CD14-positive monocyte (primary cell): ENCODE measurements around the gene GRID2. TPM values are rescaled to one million over a fixed set of nuclear protein-coding genes. Genes with fewer than 3 reads are reported as not detected.

Source experiments
- DNase-seq, 3 donors: peaks; one replicate each; pipeline ENCODE4 v3.0.0-alpha.2; 2011 to 2022
- H2AFZ ChIP-seq: 2 replicates; pipeline ENCODE4 v1.6.0; 2012; ENCODE audit warnings: mild to moderate bottlenecking, low read depth, low read length, inconsistent platforms; ENCODE audit not compliant: insufficient read depth, poor library complexity, severe bottlenecking
- H3K27ac ChIP-seq, 2 donors: 1 replicate in 1 of 2; 2 replicates in 1 of 2; pipeline ENCODE4 v1.5.1; 2012 to 2013; ENCODE audit warnings: low read length in 2 of 2, control low read depth in 1 of 2, inconsistent platforms in 1 of 2, low read depth in 1 of 2, mild to moderate bottlenecking in 1 of 2
- H3K27me3 ChIP-seq, 2 donors: one replicate each; pipeline versions ENCODE4 v1.6.0 to v1.6.1; 2011 to 2013; ENCODE audit warnings: low read length in 2 of 2; ENCODE audit not compliant: control insufficient read depth in 2 of 2, insufficient read depth in 2 of 2
- H3K36me3 ChIP-seq, 2 donors: replicated peaks in 1 of 2; 1 replicate in 1 of 2; 2 replicates in 1 of 2; pipeline versions ENCODE4 v1.5.1 to v1.6.1; 2012 to 2013; ENCODE audit warnings: low read length in 2 of 2, control low read depth in 1 of 2, inconsistent platforms in 1 of 2, mild to moderate bottlenecking in 1 of 2; ENCODE audit not compliant: insufficient read depth in 2 of 2, control insufficient read depth in 1 of 2
- H3K4me1 ChIP-seq, 2 donors: 1 replicate in 1 of 2; 2 replicates in 1 of 2; pipeline versions ENCODE4 v1.5.1 to v1.6.1; 2012 to 2013; ENCODE audit warnings: low read length in 2 of 2, control low read depth in 1 of 2, inconsistent platforms in 1 of 2, mild to moderate bottlenecking in 1 of 2, moderate library complexity in 1 of 2; ENCODE audit not compliant: insufficient read depth in 2 of 2, control insufficient read depth in 1 of 2
- H3K4me2 ChIP-seq: replicated peaks from 2 replicates; pipeline ENCODE3; 2012; ENCODE audit warnings: low read length, moderate library complexity, mild to moderate bottlenecking; ENCODE audit not compliant: poor library complexity, severe bottlenecking; ENCODE audit errors: extremely low read depth
- H3K4me3 ChIP-seq, 3 experiments: fragments of 200-600 bp in 1 of 3; sonication (generic) in 1 of 3; replicated peaks in 1 of 3; 1 replicate in 2 of 3; 2 replicates in 1 of 3; pipeline ENCODE4 v1.5.1; 2011 to 2013; ENCODE audit warnings: low read length in 3 of 3, mild to moderate bottlenecking in 3 of 3, control low read depth in 2 of 3, low read depth in 2 of 3, inconsistent platforms in 1 of 3, moderate library complexity in 1 of 3
- H3K79me2 ChIP-seq: 2 replicates; pipeline ENCODE4 v1.6.0; 2012; ENCODE audit warnings: mild to moderate bottlenecking, control low read depth, inconsistent platforms, low read length, moderate library complexity; ENCODE audit not compliant: insufficient read depth
- H3K9ac ChIP-seq: 2 replicates; pipeline ENCODE4 v1.6.0; 2017; ENCODE audit warnings: low read length, mild to moderate bottlenecking; ENCODE audit not compliant: insufficient read depth, poor library complexity, severe bottlenecking
- H3K9me3 ChIP-seq, 2 donors: replicated peaks in 1 of 2; 1 replicate in 1 of 2; 2 replicates in 1 of 2; pipeline versions ENCODE4 v1.5.1 to v1.6.1; 2012 to 2013; ENCODE audit warnings: low read length in 2 of 2, control low read depth in 1 of 2; ENCODE audit not compliant: control insufficient read depth in 1 of 2, insufficient read depth in 1 of 2
- H4K20me1 ChIP-seq: 2 replicates; pipeline ENCODE4 v1.6.0; 2012; ENCODE audit warnings: mild to moderate bottlenecking, low read length, control low read depth, moderate library complexity; ENCODE audit not compliant: insufficient read depth
- H3K27ac Mint-ChIP-seq, 7 donors: one replicate each; pipeline ENCODE4 v1.8.0; 2020; ENCODE audit warnings: mild to moderate bottlenecking in 7 of 7, mixed read lengths in 7 of 7, moderate library complexity in 6 of 7, inconsistent platforms in 2 of 7
- H3K27me3 Mint-ChIP-seq, 3 donors: one replicate each; pipeline ENCODE4 v1.8.0; 2021 to 2022; ENCODE audit warnings: low read depth in 3 of 3, mild to moderate bottlenecking in 3 of 3, mixed read lengths in 3 of 3, moderate library complexity in 3 of 3, inconsistent platforms in 1 of 3
- H3K36me3 Mint-ChIP-seq, 2 donors: one replicate each; pipeline ENCODE4 v1.8.0; 2020; ENCODE audit warnings: mixed read lengths in 2 of 2, inconsistent platforms in 1 of 2, mild to moderate bottlenecking in 1 of 2
- H3K4me1 Mint-ChIP-seq: one replicate; pipeline ENCODE4 v1.8.0; 2020; ENCODE audit warnings: mild to moderate bottlenecking, mixed read lengths
- H3K4me3 Mint-ChIP-seq, 2 donors: one replicate each; pipeline ENCODE4 v1.8.0; 2020; ENCODE audit warnings: mild to moderate bottlenecking in 2 of 2, mixed read lengths in 2 of 2, moderate library complexity in 1 of 2
- H3K9me3 Mint-ChIP-seq, 7 donors: one replicate each; pipeline ENCODE4 v1.8.0; 2020 to 2022; ENCODE audit warnings: mixed read lengths in 7 of 7, mild to moderate bottlenecking in 6 of 7, moderate library complexity in 6 of 7, inconsistent platforms in 2 of 7
- CTCF ChIP-seq: fragments of 200-600 bp; IDR thresholded peaks from one replicate; pipeline ENCODE4 v1.8.0; 2022; ENCODE audit warnings: antibody characterized with exemption, mild to moderate bottlenecking
- WGBS: methylation state at CpG from one replicate; pipeline ENCODE4 v1.1.5; 2013; ENCODE audit warnings: missing lambda C conversion rate; ENCODE audit not compliant: insufficient coverage; 5-methylcytosine and 5-hydroxymethylcytosine counted together
- intact Hi-C, 2 donors: fragments of 100-400 bp; cut with micrococcal nuclease; formaldehyde crosslinking; loops; one replicate each; pipeline versions ENCODE4 v1.15.0 to v1.15.1; 2023
- polyA plus RNA-seq, 3 donors: library from polyadenylated mRNA; depleted of rRNA in 1 of 3; unstranded in 2 of 3; stranded (reverse) in 1 of 3; fragments of 300-500 nt in 2 of 3; fragments of >200 nt in 1 of 3; fragmentation: Illumina TruSeq in 2 of 3; gene quantifications; 1 replicate in 2 of 3; 2 replicates in 1 of 3; pipeline ENCODE4 v1.2.3, GENCODE V29; 2012 to 2021

GRID2 gene
- polyA plus RNA-seq, 3 donors = not detected

GRCh38 chr4:92382128-92382527 is 78.4 kb downstream of the GRID2 start:
- no peaks in the 10 kb centered on the region for H4K20me1 ChIP-seq
- H3K4me2 ChIP-seq = no peak overlapping the region
- H3K36me3 ChIP-seq = no peaks in the 10 kb centered on the region
- H3K4me1 ChIP-seq = no peaks in the 10 kb centered on the region
- no CpG with 5 or more reads among the region's 1 CpG for WGBS
- Mint-ChIP-seq H3K36me3 (no peaks in the 10 kb centered on the region), H3K9me3 (peaks cover 0 to 4% (median 0%) of the 10 kb centered on the region in 7 donors), H3K27me3 (no peaks in the 10 kb centered on the region), H3K4me1 (no peaks in the 10 kb centered on the region), H3K4me3 (no peak overlapping the region), H3K27ac (no peak overlapping the region)
- TF ChIP-seq CTCF = no peak
- H3K27me3 ChIP-seq = no peaks in the 10 kb centered on the region
- no peak for DNase-seq
- no peak overlapping the region for H3K4me3 ChIP-seq
- H3K9me3 ChIP-seq = no peaks in the 10 kb centered on the region
- no peak overlapping the region for H3K27ac ChIP-seq
- no peaks in the 10 kb centered on the region for H3K79me2 ChIP-seq
- no peak overlapping the region for H2AFZ ChIP-seq
- H3K9ac ChIP-seq = no peak overlapping the region
- intact Hi-C loops = no loop called here

GRCh38 chr4:92387459-92388069 is 83.8 kb downstream of the GRID2 start:
- Mint-ChIP-seq H3K9me3 (peaks cover 0 to 2% (median 0%) of the 10 kb centered on the region in 7 donors), H3K27ac (no peak overlapping the region), H3K27me3 (no peaks in the 10 kb centered on the region), H3K36me3 (no peaks in the 10 kb centered on the region), H3K4me1 (no peaks in the 10 kb centered on the region), H3K4me3 (no peak overlapping the region)
- Histone ChIP-seq H3K27me3 (no peaks in the 10 kb centered on the region), H3K9ac (no peak overlapping the region), H3K36me3 (no peaks in the 10 kb centered on the region), H4K20me1 (no peaks in the 10 kb centered on the region), H3K4me1 (no peaks in the 10 kb centered on the region), H2AFZ (no peak overlapping the region), H3K9me3 (no peaks in the 10 kb centered on the region), H3K4me3 (no peak overlapping the region), H3K27ac (no peak overlapping the region), H3K4me2 (no peak overlapping the region), H3K79me2 (no peaks in the 10 kb centered on the region)
- no CpG with 5 or more reads among the region's 1 CpG for WGBS
- intact Hi-C loops = no loop called here
- DNase-seq = peak in 2 of 3 donors; percentile 1 to 3
- TF ChIP-seq CTCF = peak; percentile 53
